Hepatocyte (in vitro differentiated cells): Measurements from ENCODE around the gene HOXB3. TPM values are rescaled to one million over a fixed set of nuclear protein-coding genes. Genes with fewer than 3 reads are reported as not detected.

Experiments used
- DNase-seq: peaks from one replicate; pipeline ENCODE4 v3.0.0-alpha.2; 2016; ENCODE audit warnings: low spot score
- H2AFZ ChIP-seq: fragments of 200-600 bp; sonication (generic); 2 replicates; pipeline ENCODE4 v1.6.0; 2016; ENCODE audit warnings: antibody characterized with exemption, mild to moderate bottlenecking
- H3K27ac ChIP-seq: fragments of 200-600 bp; sonication (generic); 2 replicates; pipeline ENCODE4 v1.5.1; 2016; ENCODE audit warnings: mild to moderate bottlenecking
- H3K27me3 ChIP-seq: fragments of 200-600 bp; sonication (generic); 2 replicates; pipeline ENCODE4 v1.6.1; 2016
- H3K36me3 ChIP-seq: fragments of 200-600 bp; sonication (generic); replicated peaks from 2 replicates; pipeline ENCODE4 v1.5.1; 2016; ENCODE audit warnings: low read depth; ENCODE audit not compliant: insufficient read depth
- H3K4me1 ChIP-seq: fragments of 200-600 bp; sonication (generic); 2 replicates; pipeline ENCODE4 v1.5.1; 2016; ENCODE audit warnings: mild to moderate bottlenecking, moderate library complexity; ENCODE audit not compliant: insufficient read depth
- H3K4me2 ChIP-seq: fragments of 200-600 bp; sonication (generic); 2 replicates; pipeline ENCODE4 v1.6.0; 2016
- H3K4me3 ChIP-seq: fragments of 200-600 bp; sonication (generic); 2 replicates; pipeline ENCODE4 v1.5.1; 2016; ENCODE audit warnings: mild to moderate bottlenecking
- H3K79me2 ChIP-seq: fragments of 200-600 bp; sonication (generic); 2 replicates; pipeline ENCODE4 v1.6.0; 2017; ENCODE audit warnings: mild to moderate bottlenecking
- H3K9me2 ChIP-seq: fragments of 200-600 bp; sonication (generic); replicated peaks from 2 replicates; pipeline ENCODE4 v1.6.0; 2017; ENCODE audit warnings: mild to moderate bottlenecking; ENCODE audit not compliant: insufficient read depth
- H3K9me3 ChIP-seq: fragments of 200-600 bp; sonication (generic); 2 replicates; pipeline ENCODE4 v1.5.1; 2016; ENCODE audit warnings: low read depth, mild to moderate bottlenecking
- H4K20me1 ChIP-seq: fragments of 200-600 bp; sonication (generic); 2 replicates; pipeline ENCODE4 v1.6.0; 2016; ENCODE audit warnings: mild to moderate bottlenecking; ENCODE audit not compliant: insufficient read depth, poor library complexity, severe bottlenecking
- CTCF ChIP-seq: fragments of 200-600 bp; sonication (generic); IDR thresholded peaks from 2 replicates; pipeline ENCODE4 v1.5.1; 2016; ENCODE audit warnings: antibody characterized with exemption, mild to moderate bottlenecking; ENCODE audit not compliant: poor library complexity
- EZH2 ChIP-seq: fragments of 200-600 bp; sonication (generic); IDR thresholded peaks from 2 replicates; pipeline ENCODE4 v1.6.1; 2016; ENCODE audit warnings: antibody characterized with exemption, mild to moderate bottlenecking, borderline replicate concordance
- EZH2phosphoT487 ChIP-seq: fragments of 200-600 bp; sonication (generic); IDR thresholded peaks from one replicate; pipeline ENCODE4 v1.6.1; 2018; ENCODE audit warnings: antibody characterized with exemption, mild to moderate bottlenecking, low read depth, moderate library complexity; ENCODE audit not compliant: unreplicated experiment, severe bottlenecking
- WGBS: methylation state at CpG from one replicate; pipeline ENCODE4 v1.1.6; 2016; ENCODE audit warnings: low lambda C conversion rate; ENCODE audit errors: missing lambda C conversion rate; 5-methylcytosine and 5-hydroxymethylcytosine counted together
- polyA plus RNA-seq: library from polyadenylated mRNA; unstranded; fragments of >200 nt; fragmentation: Nextera tagmentation; extraction: Ambion mirVana; gene quantifications from 2 replicates; pipeline ENCODE4 v1.2.1, GENCODE V29; 2016
- total RNA-seq: library from RNA; depleted of rRNA; stranded (reverse); fragments of >200 nt; gene quantifications from 2 replicates; pipeline ENCODE4 v1.2.3, GENCODE V29; 2014

Gene HOXB3
- total and polyA plus RNA-seq, 2 experiments from 2014 or later: 1.8 to 5.9 TPM

DNA sequence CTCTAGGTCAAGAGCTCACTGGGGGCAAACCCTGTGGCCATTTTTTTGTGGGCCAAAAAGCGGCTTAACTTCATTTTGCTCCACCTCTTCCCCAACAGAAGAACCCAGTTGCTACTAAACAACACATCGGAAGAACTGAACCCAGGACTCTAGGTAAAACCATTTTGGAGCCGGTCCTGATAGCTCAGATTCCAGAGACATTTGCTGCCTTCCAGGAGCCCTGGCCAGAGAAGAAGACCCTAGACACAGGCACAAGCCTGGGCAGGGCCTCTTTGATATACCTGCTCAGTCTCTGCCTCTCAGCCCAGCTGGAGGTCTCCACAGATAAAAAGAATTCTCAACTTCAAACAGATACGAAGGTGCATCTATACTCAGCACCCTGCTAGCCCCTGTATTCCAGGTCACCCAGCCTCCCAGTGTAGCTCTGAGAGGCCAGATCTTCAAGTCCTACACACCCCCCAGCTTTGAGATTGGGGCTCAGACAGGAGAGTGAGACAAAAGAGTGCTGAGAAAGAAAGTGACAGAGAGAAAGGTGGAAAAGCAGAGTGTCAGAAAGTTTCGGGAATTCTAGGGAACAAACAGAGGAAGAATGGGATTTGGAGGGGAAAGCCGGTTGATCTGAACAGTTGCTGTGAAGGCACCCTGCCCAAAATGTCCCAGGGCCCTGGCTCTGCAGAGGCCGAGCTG lies 42.7 kb upstream of the HOXB3 start:
- H3K4me3 ChIP-seq: no peak overlapping the region
- no peak for TF ChIP-seq CTCF
- peak; percentile 8 for TF ChIP-seq EZH2
- H3K27me3 ChIP-seq: peaks cover 98% of the 10 kb centered on the region
- H3K9me2 ChIP-seq: no peaks in the 10 kb centered on the region
- no peak for DNase-seq
- WGBS: 32% methylated on average over 7 of the region's 7 CpGs
- no peaks in the 10 kb centered on the region for H4K20me1 ChIP-seq
- no peak overlapping the region for H3K4me2 ChIP-seq
- peak overlapping the region; percentile 60 for H2AFZ ChIP-seq
- no peaks in the 10 kb centered on the region for H3K4me1 ChIP-seq
- no peaks in the 10 kb centered on the region for H3K9me3 ChIP-seq
- no peak overlapping the region for H3K27ac ChIP-seq
- H3K79me2 ChIP-seq: no peaks in the 10 kb centered on the region
- H3K36me3 ChIP-seq: no peaks in the 10 kb centered on the region

- 37% methylated on average over 7 of the region's 7 CpGs for WGBS
- no peak for DNase-seq
- no peaks in the 10 kb centered on the region for H3K79me2 ChIP-seq
- H3K9me3 ChIP-seq: no peaks in the 10 kb centered on the region
- no peaks in the 10 kb centered on the region for H3K4me1 ChIP-seq
- H3K27ac ChIP-seq: no peak overlapping the region
- no peak overlapping the region for H2AFZ ChIP-seq
- H4K20me1 ChIP-seq: no peaks in the 10 kb centered on the region
- no peaks in the 10 kb centered on the region for H3K36me3 ChIP-seq
- TF ChIP-seq EZH2phosphoT487 (no peak), EZH2 (no peak), CTCF (no peak)
- H3K4me2 ChIP-seq: no peak overlapping the region
- H3K9me2 ChIP-seq: no peaks in the 10 kb centered on the region
- peaks cover 98% of the 10 kb centered on the region for H3K27me3 ChIP-seq
- no peak overlapping the region for H3K4me3 ChIP-seq
These were observed 41.9 kb upstream of the HOXB3 start for GRCh38 chr17:48631693-48632578.

- Histone ChIP-seq H3K36me3 (no peaks in the 10 kb centered on the region), H3K27me3 (peaks cover 99% of the 10 kb centered on the region), H3K9me2 (no peaks in the 10 kb centered on the region), H3K4me3 (no peak overlapping the region), H3K27ac (no peak overlapping the region), H3K4me2 (no peak overlapping the region), H2AFZ (no peak overlapping the region), H3K4me1 (peaks cover 6% of the 10 kb centered on the region), H4K20me1 (no peaks in the 10 kb centered on the region), H3K79me2 (no peaks in the 10 kb centered on the region), H3K9me3 (no peaks in the 10 kb centered on the region)
- TF ChIP-seq EZH2 (no peak), EZH2phosphoT487 (no peak), CTCF (no peak)
- WGBS: 24% methylated on average over 15 of the region's 15 CpGs
- DNase-seq: no peak
These were observed 41.1 kb upstream of the HOXB3 start for GRCh38 chr17:48630925-48631692.
